ENCODE measurements around the gene MRPL51.
"Not testable (repeated sequence)": the region's sequence is repeated elsewhere in the genome, so short reads cannot be mapped to it uniquely, and the experiment has no call there.

The MRPL51 gene

DNA sequence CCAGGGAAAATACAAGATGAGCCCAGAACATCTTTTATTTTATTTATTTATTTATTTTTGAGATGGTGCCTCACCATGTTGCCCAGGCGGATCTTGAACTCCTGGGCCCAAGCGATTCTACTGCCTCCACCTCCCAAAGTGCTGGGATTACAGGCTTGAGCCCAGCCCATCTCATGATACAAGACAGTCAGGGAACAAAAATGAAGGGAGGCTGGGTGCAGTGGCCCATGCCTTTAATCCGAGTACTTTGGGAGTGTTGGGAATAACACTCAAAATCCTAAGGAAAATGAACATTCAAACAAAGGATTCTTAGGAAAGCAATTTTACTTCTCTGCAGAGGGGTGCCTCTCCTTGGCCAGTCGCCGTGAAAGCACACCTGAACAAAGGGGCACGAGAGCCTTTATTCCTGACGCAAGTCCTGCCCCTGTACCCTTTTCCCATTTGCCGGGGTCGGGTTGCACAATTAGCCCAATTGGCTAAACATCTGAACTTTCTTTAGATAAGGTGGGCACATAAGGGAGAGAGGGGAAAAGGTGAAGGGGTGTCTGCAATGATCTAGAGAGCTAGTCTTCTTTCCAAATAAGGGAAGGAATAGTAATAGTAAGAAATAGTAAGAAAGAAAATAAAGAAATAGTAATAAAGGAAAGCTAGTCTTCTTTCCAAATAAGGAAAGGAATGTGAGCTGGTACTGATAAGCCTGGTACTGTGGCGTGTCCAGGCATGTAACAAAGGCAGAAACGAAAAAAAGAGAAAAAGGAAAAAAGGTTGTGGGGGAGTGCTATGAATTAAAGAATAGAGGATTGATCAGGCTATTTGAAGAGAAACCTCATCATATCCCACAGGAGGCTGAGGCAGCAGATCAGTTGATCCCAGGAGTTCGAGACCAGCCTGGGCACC is 14.3 kb upstream of the MRPL51 start:
- H3K27me3 ChIP-seq (ENCODE audit: control insufficient read depth, insufficient read depth, low read length), result no peaks in the 10 kb centered on the region
- peaks cover 8% of the 10 kb centered on the region; the same call in 1 of the 2 replicates for H3K4me1 ChIP-seq (ENCODE audit: control insufficient read depth, insufficient read depth, low read length)
- peaks cover 65% of the 10 kb centered on the region for H3K36me3 ChIP-seq (ENCODE audit: control insufficient read depth, insufficient read depth, low read length)
- H3K9ac ChIP-seq (ENCODE audit: low read depth, low read length), result peak overlapping the region; percentile 49
- H3K4me3 ChIP-seq (ENCODE audit: low read depth, low read length), result no peak overlapping the region
- H3K27ac ChIP-seq (ENCODE audit: low read depth, low read length), result no peak overlapping the region
- H3K9me3 ChIP-seq (ENCODE audit: control insufficient read depth, insufficient read depth, low read length), result no peaks in the 10 kb centered on the region

DNA sequence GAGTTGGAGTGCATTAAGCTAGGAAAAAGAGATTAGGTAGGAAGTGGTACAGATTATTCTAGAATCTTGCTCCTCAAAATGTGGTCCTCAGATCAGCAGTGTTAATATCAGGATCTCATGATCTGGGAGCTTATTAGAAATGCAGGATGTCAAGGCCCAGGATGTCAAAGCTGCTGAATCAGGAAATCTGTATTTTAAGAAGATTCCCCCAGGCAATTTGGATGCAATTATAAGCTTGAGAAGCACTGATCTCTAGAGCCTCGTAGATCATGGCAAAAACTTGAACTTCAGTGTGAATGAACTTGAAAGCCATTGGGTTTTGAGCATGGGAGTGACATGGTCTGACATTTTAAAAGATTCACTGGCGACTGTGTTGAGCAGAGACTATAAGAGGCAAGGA is 7.4 kb upstream of the MRPL51 start:
- no peaks in the 10 kb centered on the region for H3K9me3 ChIP-seq (ENCODE audit: control insufficient read depth, insufficient read depth, low read length)
- no peaks in the 10 kb centered on the region for H3K4me1 ChIP-seq (ENCODE audit: control insufficient read depth, insufficient read depth, low read length)
- no peak overlapping the region for H3K9ac ChIP-seq (ENCODE audit: low read depth, low read length)
- H3K36me3 ChIP-seq (ENCODE audit: control insufficient read depth, insufficient read depth, low read length), result peaks cover 77% of the 10 kb centered on the region
- H3K27me3 ChIP-seq (ENCODE audit: control insufficient read depth, insufficient read depth, low read length), result no peaks in the 10 kb centered on the region
- H3K4me3 ChIP-seq (ENCODE audit: low read depth, low read length), result no peak overlapping the region
- no peak overlapping the region for H3K27ac ChIP-seq (ENCODE audit: low read depth, low read length)

DNA sequence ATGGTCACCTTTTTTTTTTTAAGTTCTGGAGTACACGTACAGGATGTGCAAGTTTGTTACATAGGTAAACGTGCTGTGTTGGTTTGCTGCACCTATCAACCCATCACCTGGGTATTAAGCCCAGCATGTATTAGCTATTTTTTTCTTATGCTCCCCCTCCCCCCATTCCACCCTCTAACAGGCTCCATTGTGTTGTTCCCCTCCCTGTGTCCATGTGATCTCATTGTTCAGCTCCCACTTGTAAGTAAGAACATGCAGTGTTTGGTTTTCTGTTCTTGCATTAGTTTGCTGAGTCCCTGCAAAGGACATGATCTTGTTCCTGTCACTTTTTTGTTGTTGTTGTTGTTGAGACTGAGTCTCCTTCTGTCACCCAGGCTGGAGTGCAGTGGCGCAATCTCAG is 4.2 kb upstream of the MRPL51 start:
- not testable (repeated sequence) for H3K4me3 ChIP-seq (ENCODE audit: low read depth, low read length); H3K4me1 ChIP-seq (ENCODE audit: control insufficient read depth, insufficient read depth, low read length); H3K9ac ChIP-seq (ENCODE audit: low read depth, low read length); H3K27me3 ChIP-seq (ENCODE audit: control insufficient read depth, insufficient read depth, low read length); H3K27ac ChIP-seq (ENCODE audit: low read depth, low read length); H3K9me3 ChIP-seq (ENCODE audit: control insufficient read depth, insufficient read depth, low read length)
- H3K36me3 ChIP-seq (ENCODE audit: control insufficient read depth, insufficient read depth, low read length), result peaks cover 68% of the 10 kb centered on the region

DNA sequence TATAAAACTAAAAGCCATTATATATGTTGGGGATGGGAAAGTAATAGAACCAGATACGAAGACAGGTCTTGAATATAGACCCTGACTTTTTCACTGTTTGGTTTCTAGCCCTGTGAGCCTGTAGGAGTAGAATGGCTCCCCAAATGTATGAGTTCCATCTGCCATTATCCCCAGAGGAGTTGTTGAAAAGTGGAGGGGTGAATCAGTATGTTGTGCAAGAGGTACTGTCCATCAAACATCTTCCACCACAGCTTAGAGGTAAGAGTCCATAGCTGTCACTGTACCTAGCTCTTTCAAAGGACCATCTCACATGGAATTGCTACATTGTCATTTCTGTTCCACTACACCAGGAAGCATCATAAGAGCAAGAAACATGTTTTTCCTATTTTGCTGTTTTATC is 1.9 kb upstream of the MRPL51 start:
- H3K4me3 ChIP-seq (ENCODE audit: low read depth, low read length), result peak overlapping the region; percentile 84
- H3K9me3 ChIP-seq (ENCODE audit: control insufficient read depth, insufficient read depth, low read length), result no peaks in the 10 kb centered on the region
- H3K27me3 ChIP-seq (ENCODE audit: control insufficient read depth, insufficient read depth, low read length), result no peaks in the 10 kb centered on the region
- H3K9ac ChIP-seq (ENCODE audit: low read depth, low read length), result no peak overlapping the region
- H3K36me3 ChIP-seq (ENCODE audit: control insufficient read depth, insufficient read depth, low read length), result peaks cover 60% of the 10 kb centered on the region
- peaks cover 10% of the 10 kb centered on the region for H3K4me1 ChIP-seq (ENCODE audit: control insufficient read depth, insufficient read depth, low read length)
- H3K27ac ChIP-seq (ENCODE audit: low read depth, low read length), result no peak overlapping the region

- H3K4me3 ChIP-seq (ENCODE audit: low read depth, low read length), result peak overlapping the region; percentile 84
- H3K4me1 ChIP-seq (ENCODE audit: control insufficient read depth, insufficient read depth, low read length), result peaks cover 10% of the 10 kb centered on the region
- peak overlapping the region; percentile 98 for H3K27ac ChIP-seq (ENCODE audit: low read depth, low read length)
- no peaks in the 10 kb centered on the region for H3K9me3 ChIP-seq (ENCODE audit: control insufficient read depth, insufficient read depth, low read length)
- H3K36me3 ChIP-seq (ENCODE audit: control insufficient read depth, insufficient read depth, low read length), result peaks cover 53% of the 10 kb centered on the region
- H3K27me3 ChIP-seq (ENCODE audit: control insufficient read depth, insufficient read depth, low read length), result no peaks in the 10 kb centered on the region
- peak overlapping the region; percentile 45 for H3K9ac ChIP-seq (ENCODE audit: low read depth, low read length)
Observed at GRCh38 chr12:6494258-6494743, 1.2 kb upstream of the MRPL51 start.

- peak within 1 kb of the TSS; percentile 98 for H3K27ac ChIP-seq (ENCODE audit: low read depth, low read length)
- H3K27me3 ChIP-seq (ENCODE audit: control insufficient read depth, insufficient read depth, low read length), result no peaks in the 10 kb centered on the region
- peaks cover 10% of the 10 kb centered on the region for H3K4me1 ChIP-seq (ENCODE audit: control insufficient read depth, insufficient read depth, low read length)
- peak within 1 kb of the TSS; percentile 83 for H3K9ac ChIP-seq (ENCODE audit: low read depth, low read length)
- peak within 1 kb of the TSS; percentile 84 for H3K4me3 ChIP-seq (ENCODE audit: low read depth, low read length)
- H3K9me3 ChIP-seq (ENCODE audit: control insufficient read depth, insufficient read depth, low read length), result no peaks in the 10 kb centered on the region
- H3K36me3 ChIP-seq (ENCODE audit: control insufficient read depth, insufficient read depth, low read length), result peaks cover 47% of the 10 kb centered on the region
Observed at GRCh38 chr12:6493497-6494257, 615 bp upstream of the MRPL51 start, which contains the start of gene NCAPD2. TSS of gene NCAPD2 (plus strand) at chr12:6494102. CDS start at chr12:6495099, 997 bp downstream.

- H3K27me3 ChIP-seq (ENCODE audit: control insufficient read depth, insufficient read depth, low read length); H3K9ac ChIP-seq (ENCODE audit: low read depth, low read length); H3K9me3 ChIP-seq (ENCODE audit: control insufficient read depth, insufficient read depth, low read length); H3K27ac ChIP-seq (ENCODE audit: low read depth, low read length); H3K4me3 ChIP-seq (ENCODE audit: low read depth, low read length): not testable (repeated sequence)
- peaks cover 19% of the 10 kb centered on the region for H3K36me3 ChIP-seq (ENCODE audit: control insufficient read depth, insufficient read depth, low read length)
- peaks cover 10% of the 10 kb centered on the region for H3K4me1 ChIP-seq (ENCODE audit: control insufficient read depth, insufficient read depth, low read length)
Observed at GRCh38 chr12:6490673-6491072, 2.4 kb downstream of the MRPL51 start.

- 0 out of 2 replicates have a peak, but pooled peaks cover 3% of the 10 kb centered on the region for H3K4me1 ChIP-seq (ENCODE audit: control insufficient read depth, insufficient read depth, low read length)
- peaks cover 11% of the 10 kb centered on the region for H3K36me3 ChIP-seq (ENCODE audit: control insufficient read depth, insufficient read depth, low read length)
- H3K9ac ChIP-seq (ENCODE audit: low read depth, low read length), result no peak overlapping the region
- no peaks in the 10 kb centered on the region for H3K9me3 ChIP-seq (ENCODE audit: control insufficient read depth, insufficient read depth, low read length)
- no peak overlapping the region for H3K4me3 ChIP-seq (ENCODE audit: low read depth, low read length)
- no peak overlapping the region for H3K27ac ChIP-seq (ENCODE audit: low read depth, low read length)
- no peaks in the 10 kb centered on the region for H3K27me3 ChIP-seq (ENCODE audit: control insufficient read depth, insufficient read depth, low read length)
Observed at GRCh38 chr12:6489449-6489848, 3.6 kb downstream of the MRPL51 start.

DNA sequence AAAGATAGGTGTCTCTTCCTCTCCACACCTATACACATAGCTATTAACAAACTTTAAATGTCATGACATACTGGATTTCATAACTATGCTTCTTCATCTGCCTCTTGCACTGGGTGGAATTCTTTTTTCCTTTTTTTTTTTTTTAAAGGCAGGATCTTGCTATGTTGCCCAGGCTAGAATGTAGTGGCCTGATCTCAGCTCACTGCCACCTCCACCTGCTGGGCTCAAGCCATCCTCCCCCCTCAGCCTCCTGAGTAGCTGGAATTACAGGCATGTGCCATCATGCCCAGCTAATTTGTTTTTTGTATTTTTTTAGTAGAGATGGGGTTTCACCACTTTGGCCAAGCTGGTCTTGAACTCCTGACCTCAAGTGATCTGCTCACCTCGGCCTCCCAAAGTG is 4.8 kb downstream of the MRPL51 start:
- Histone ChIP-seq H3K9ac (ENCODE audit: low read depth, low read length) (no peak overlapping the region), H3K4me1 (ENCODE audit: control insufficient read depth, insufficient read depth, low read length) (0 out of 2 replicates have a peak, but pooled peaks cover 3% of the 10 kb centered on the region), H3K36me3 (ENCODE audit: control insufficient read depth, insufficient read depth, low read length) (peaks cover 11% of the 10 kb centered on the region), H3K27me3 (ENCODE audit: control insufficient read depth, insufficient read depth, low read length) (no peaks in the 10 kb centered on the region), H3K27ac (ENCODE audit: low read depth, low read length) (no peak overlapping the region), H3K4me3 (ENCODE audit: low read depth, low read length) (no peak overlapping the region), H3K9me3 (ENCODE audit: control insufficient read depth, insufficient read depth, low read length) (no peaks in the 10 kb centered on the region)

- no peak overlapping the region for H3K9ac ChIP-seq (ENCODE audit: low read depth, low read length)
- H3K27me3 ChIP-seq (ENCODE audit: control insufficient read depth, insufficient read depth, low read length), result no peaks in the 10 kb centered on the region
- H3K9me3 ChIP-seq (ENCODE audit: control insufficient read depth, insufficient read depth, low read length), result no peaks in the 10 kb centered on the region
- H3K4me3 ChIP-seq (ENCODE audit: low read depth, low read length), result no peak overlapping the region
- no peaks in the 10 kb centered on the region for H3K36me3 ChIP-seq (ENCODE audit: control insufficient read depth, insufficient read depth, low read length)
- no peak overlapping the region for H3K27ac ChIP-seq (ENCODE audit: low read depth, low read length)
- H3K4me1 ChIP-seq (ENCODE audit: control insufficient read depth, insufficient read depth, low read length), result no peaks in the 10 kb centered on the region
Observed at GRCh38 chr12:6478416-6478815, 14.6 kb downstream of the MRPL51 start.
